SU-DHL-6 (cell line): ENCODE results near the gene DMRTB1.

Source experiments
- CTCF ChIP-seq: fragments of 200-600 bp; sonication (generic); IDR thresholded peaks from one replicate; pipeline ENCODE4 v1.5.1; 2017; ENCODE audit warnings: antibody characterized with exemption, mild to moderate bottlenecking, low read length, moderate library complexity; ENCODE audit not compliant: insufficient read depth, poor library complexity, severe bottlenecking
- EZH2phosphoT487 ChIP-seq: fragments of 200-600 bp; sonication (generic), shearing (Covaris generic); conservative IDR thresholded peaks from 2 replicates; pipeline ENCODE4 v1.6.1; 2018; ENCODE audit warnings: mild to moderate bottlenecking, antibody characterized with exemption, low read length, moderate library complexity, mixed read lengths

GRCh38 chr1:53413175-53414001, 45.8 kb upstream of the DMRTB1 start:
- TF ChIP-seq CTCF (no peak), EZH2phosphoT487 (no peak)
